DND-41 (cell line): ENCODE data around the gene SRA1.

Experiments
- ATAC-seq: fragments of 200-7000 bp; cut with Tn5 transposase; 3 replicates; pipeline ENCODE4 v1.9.1; 2021; ENCODE audit warnings: low read depth; ENCODE audit not compliant: insufficient read depth
- DNase-seq: peaks from one replicate; pipeline ENCODE4 v3.0.0-alpha.2; 2020
- H2AFZ ChIP-seq: 2 replicates; pipeline ENCODE4 v1.6.0; 2012; ENCODE audit warnings: low read depth, low read length
- H3K27ac ChIP-seq: 2 replicates; pipeline ENCODE4 v1.5.1; 2012; ENCODE audit warnings: low read length, inconsistent platforms
- H3K27me3 ChIP-seq: fragments of 200-600 bp; sonication (generic); 2 replicates; pipeline ENCODE4 v1.6.0; 2012; ENCODE audit warnings: low read length, mild to moderate bottlenecking, inconsistent platforms; ENCODE audit not compliant: insufficient read depth, poor library complexity
- H3K36me3 ChIP-seq: 2 replicates; pipeline ENCODE4 v1.5.1; 2012; ENCODE audit warnings: low read length, inconsistent platforms; ENCODE audit not compliant: insufficient read depth
- H3K4me1 ChIP-seq: 2 replicates; pipeline ENCODE4 v1.5.1; 2012; ENCODE audit warnings: mild to moderate bottlenecking, low read length; ENCODE audit not compliant: insufficient read depth
- H3K4me2 ChIP-seq: 2 replicates; pipeline ENCODE4 v1.6.0; 2012; ENCODE audit warnings: mild to moderate bottlenecking, moderate library complexity, low read length, inconsistent platforms; ENCODE audit not compliant: insufficient read depth
- H3K4me3 ChIP-seq, 2 experiments: fragments of 200-600 bp in 1 of 2; shearing (Covaris generic) in 1 of 2; 2 replicates each; pipeline ENCODE4 v1.5.1; 2012 to 2016; ENCODE audit warnings: inconsistent platforms in 2 of 2, low read length in 2 of 2, mild to moderate bottlenecking in 2 of 2, low read depth in 1 of 2, moderate library complexity in 1 of 2
- H3K79me2 ChIP-seq: 2 replicates; pipeline ENCODE4 v1.6.0; 2012; ENCODE audit warnings: low read length, inconsistent platforms; ENCODE audit not compliant: insufficient read depth
- H3K9ac ChIP-seq: 2 replicates; pipeline ENCODE4 v1.6.0; 2012; ENCODE audit warnings: low read depth, mild to moderate bottlenecking, inconsistent platforms, low read length, moderate library complexity
- H3K9me3 ChIP-seq: 2 replicates; pipeline ENCODE4 v1.5.1; 2012; ENCODE audit warnings: low read length, moderate library complexity, mild to moderate bottlenecking, inconsistent platforms; ENCODE audit not compliant: insufficient read depth, severe bottlenecking
- H4K20me1 ChIP-seq: 2 replicates; pipeline ENCODE4 v1.6.0; 2012; ENCODE audit warnings: low read length; ENCODE audit not compliant: insufficient read depth
- CTCF ChIP-seq: IDR thresholded peaks from 2 replicates; pipeline ENCODE4 v1.5.1; 2012; ENCODE audit warnings: borderline replicate concordance, low read length, moderate library complexity, mild to moderate bottlenecking; ENCODE audit not compliant: poor library complexity, severe bottlenecking; ENCODE audit errors: extremely low read depth
- EZH2 ChIP-seq: IDR thresholded peaks from 3 replicates; pipeline ENCODE4 v1.6.1; 2012; ENCODE audit warnings: borderline replicate concordance, low read depth, mild to moderate bottlenecking, moderate library complexity, low read length, inconsistent platforms; ENCODE audit not compliant: severe bottlenecking

The SRA1 gene

GRCh38 chr5:140564196-140565023, 7.1 kb upstream of the SRA1 start, which contains the start of the genes APBB3 and SLC35A4:
TSS of gene APBB3 (minus strand) at chr5:140564598. CDS start at chr5:140564245, 353 bp downstream.
TSS of gene SLC35A4 (plus strand) at chr5:140564828. CDS start at chr5:140567170, 2,342 bp downstream.
- peaks cover 44% of the 10 kb centered on the region for H3K4me1 ChIP-seq
- ATAC-seq (peak; percentile 93), DNase-seq (peak; percentile 98)
- peak within 1 kb of the TSS; percentile 67 to 75 for H3K4me3 ChIP-seq
- H4K20me1 ChIP-seq, result 0 out of 2 replicates have a peak, but pooled peaks cover 5% of the 10 kb centered on the region
- peaks cover 39% of the 10 kb centered on the region for H3K79me2 ChIP-seq
- H3K36me3 ChIP-seq, result peaks cover 52% of the 10 kb centered on the region
- H3K9ac ChIP-seq, result peak within 1 kb of the TSS; percentile 88
- H3K27ac ChIP-seq, result peak within 1 kb of the TSS; percentile 79
- H3K4me2 ChIP-seq, result peak within 1 kb of the TSS; percentile 83
- no peaks in the 10 kb centered on the region for H3K9me3 ChIP-seq
- no peaks in the 10 kb centered on the region for H3K27me3 ChIP-seq
- TF ChIP-seq CTCF, result peak; percentile 2
- TF ChIP-seq EZH2, result no peak
- H2AFZ ChIP-seq, result peak within 1 kb of the TSS; percentile 86

- H4K20me1 ChIP-seq, result 0 out of 2 replicates have a peak, but pooled peaks cover 5% of the 10 kb centered on the region
- no peak for DNase-seq
- peak overlapping the region; percentile 88 for H3K9ac ChIP-seq
- H3K27ac ChIP-seq, result peak overlapping the region; percentile 79
- H3K36me3 ChIP-seq, result peaks cover 52% of the 10 kb centered on the region
- peak overlapping the region; percentile 67 to 75; a peak in 3 of 4 replicates for H3K4me3 ChIP-seq
- TF ChIP-seq EZH2 (no peak), CTCF (no peak)
- H3K9me3 ChIP-seq, result no peaks in the 10 kb centered on the region
- peaks cover 44% of the 10 kb centered on the region for H3K4me1 ChIP-seq
- ATAC-seq, result no peak
- H3K79me2 ChIP-seq, result peaks cover 39% of the 10 kb centered on the region
- peak overlapping the region; percentile 83 for H3K4me2 ChIP-seq
- H3K27me3 ChIP-seq, result no peaks in the 10 kb centered on the region
- peak overlapping the region; percentile 86 for H2AFZ ChIP-seq
These were observed 6.3 kb upstream of the SRA1 start for GRCh38 chr5:140563596-140563995.

GRCh38 chr5:140561753-140562523, 4.7 kb upstream of the SRA1 start:
- ATAC-seq, result no peak
- Histone ChIP-seq H3K4me2 (peak overlapping the region; percentile 33), H3K27ac (no peak overlapping the region)

More at GRCh38 chr5:140561753-140562523, 4.7 kb upstream of the SRA1 start:
- Histone ChIP-seq H3K79me2 (peaks cover 40% of the 10 kb centered on the region), H4K20me1 (no peaks in the 10 kb centered on the region), H3K27me3 (no peaks in the 10 kb centered on the region), H3K36me3 (peaks cover 47% of the 10 kb centered on the region), H3K4me1 (peaks cover 54% of the 10 kb centered on the region), H2AFZ (no peak overlapping the region), H3K4me3 (no peak overlapping the region), H3K9ac (no peak overlapping the region), H3K9me3 (no peaks in the 10 kb centered on the region)
- no peak for DNase-seq
- TF ChIP-seq EZH2 (no peak), CTCF (no peak)
